AG04449 (cell line): Measurements from ENCODE around the gene AJAP1.

Experiments used
- CTCF ChIA-PET: fragments of 350-600 bp; formaldehyde crosslinking; extraction: SDS; loops from one replicate; lab custom pipeline; 2021; ENCODE audit warnings: antibody characterized with exemption; lab: Yijun Ruan, JAX
- POLR2A ChIA-PET: fragments of 400-600, 350-600 bp; formaldehyde crosslinking; extraction: SDS; loops from one replicate; lab custom pipeline; 2020; ENCODE audit warnings: antibody characterized with exemption, inconsistent platforms; lab: Yijun Ruan, JAX
- DNase-seq: peaks from one replicate; pipeline ENCODE4 v3.0.0-alpha.2; 2010; ENCODE audit warnings: low read depth, low spot score
- H3K4me3 ChIP-seq: 2 replicates; pipeline ENCODE4 v1.5.1; 2011; ENCODE audit warnings: low read depth, mild to moderate bottlenecking, control low read depth, low read length
- CTCF ChIP-seq: IDR thresholded peaks from one replicate; pipeline ENCODE4 v1.5.1; 2011; ENCODE audit warnings: mild to moderate bottlenecking, moderate library complexity, low read length, control low read depth, inconsistent platforms; ENCODE audit not compliant: insufficient read depth; ENCODE audit errors: missing control alignments

Gene AJAP1

DNA sequence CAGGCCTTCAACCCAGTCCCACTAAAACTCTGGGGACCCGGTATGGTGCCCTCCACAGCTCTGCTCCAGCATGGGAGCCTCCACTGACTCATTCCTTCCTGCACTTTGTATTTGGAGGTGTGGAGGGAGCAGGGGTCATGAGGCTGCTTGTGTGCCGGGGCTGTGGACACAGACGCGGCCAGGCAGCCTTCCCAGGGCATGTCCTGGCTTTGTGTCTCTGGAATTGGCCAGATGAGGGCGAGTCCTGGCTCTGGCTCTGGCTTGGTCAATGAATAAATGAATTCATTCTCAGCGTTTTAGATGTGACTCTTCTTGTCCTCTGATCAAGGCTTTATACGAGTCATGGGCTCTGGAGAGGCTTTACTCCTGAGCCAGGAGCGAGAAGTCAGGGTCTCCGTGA is 19.1 kb downstream of the AJAP1 start:
- POLR2A ChIA-PET = no interaction called here
- no peak overlapping the region for H3K4me3 ChIP-seq
- CTCF ChIA-PET = no interaction called here
- DNase-seq = no peak
- TF ChIP-seq CTCF = no peak

- no peak overlapping the region for H3K4me3 ChIP-seq
- DNase-seq = no peak
- TF ChIP-seq CTCF = no peak
- POLR2A ChIA-PET = no interaction called here
- CTCF ChIA-PET = no interaction called here
These were observed 19.7 kb downstream of the AJAP1 start for GRCh38 chr1:4674117-4674516.

DNA sequence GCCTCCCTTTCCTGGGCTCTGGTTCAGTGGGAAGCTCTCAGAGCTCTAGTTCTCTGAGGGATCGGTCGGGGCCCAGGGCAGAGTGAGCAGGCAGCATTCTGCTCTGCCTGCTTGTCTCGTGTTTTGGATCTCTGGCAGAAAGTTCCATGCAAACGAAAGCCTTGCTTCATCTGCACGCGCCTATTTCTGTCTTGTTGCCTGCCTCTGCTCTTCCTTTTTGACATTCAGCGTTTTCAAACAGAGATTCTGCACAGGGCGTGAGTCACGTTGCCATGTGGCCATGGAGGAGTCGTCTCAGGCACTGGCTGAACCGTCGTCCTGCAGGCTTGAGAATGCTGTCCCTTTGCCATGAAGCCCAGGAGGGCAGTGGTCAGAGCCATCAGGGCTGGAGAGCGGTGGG is 20.3 kb downstream of the AJAP1 start:
- DNase-seq = no peak
- no peak overlapping the region for H3K4me3 ChIP-seq
- no peak for TF ChIP-seq CTCF
- ChIA-PET CTCF (no interaction called here), POLR2A (no interaction called here)

GRCh38 chr1:4675454-4676186 is 21.2 kb downstream of the AJAP1 start:
- no peak for DNase-seq
- TF ChIP-seq CTCF = no peak
- H3K4me3 ChIP-seq = no peak overlapping the region
- ChIA-PET POLR2A (no interaction called here), CTCF (no interaction called here)

DNA sequence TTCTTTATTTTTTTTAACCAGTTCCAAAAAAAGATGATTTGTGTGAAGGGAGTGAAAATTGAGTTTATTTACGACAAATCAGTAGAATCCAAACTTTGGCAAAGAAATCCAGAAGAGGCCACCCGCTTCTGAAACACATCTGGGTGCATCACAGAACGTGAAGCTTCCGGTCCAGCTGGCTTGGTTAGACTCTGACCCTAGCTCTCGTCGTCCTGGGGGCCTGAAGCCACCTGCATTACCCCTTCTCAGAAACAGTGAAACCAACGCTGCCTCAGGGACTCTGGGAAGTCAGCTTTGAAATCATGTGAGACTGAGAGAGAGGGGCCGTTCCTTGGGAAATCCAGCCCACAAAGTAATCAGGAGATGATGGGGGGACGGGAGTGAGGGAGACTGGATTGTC is 21.8 kb downstream of the AJAP1 start:
- ChIA-PET CTCF (no interaction called here), POLR2A (no interaction called here)
- H3K4me3 ChIP-seq = no peak overlapping the region
- no peak for DNase-seq
- no peak for TF ChIP-seq CTCF

- CTCF ChIA-PET = no interaction called here
- H3K4me3 ChIP-seq = no peak overlapping the region
- no peak for TF ChIP-seq CTCF
- POLR2A ChIA-PET = no interaction called here
- no peak for DNase-seq
These were observed 23.2 kb downstream of the AJAP1 start for GRCh38 chr1:4677608-4678007.
